Gastrocnemius medialis (tissue), 4 donors: ENCODE results near the gene AHNAK2. TPM values are rescaled to one million over a fixed set of nuclear protein-coding genes. Genes with fewer than 3 reads are reported as not detected.

ENCODE experiments used
- ATAC-seq, 2 donors: fragments of 150-250 bp; one replicate each; pipeline ENCODE4 v1.9.1; 2016
- DNase-seq, 2 donors: peaks; one replicate each; pipeline ENCODE4 v3.0.0-alpha.2; 2019
- H3K27ac ChIP-seq, 4 donors: fragments of 200-600 bp; sonication (generic); 1 replicate in 1 of 4; 2 replicates in 3 of 4; pipeline ENCODE4 v1.5.1; 2016 to 2018; ENCODE audit warnings: mild to moderate bottlenecking in 2 of 4, moderate library complexity in 1 of 4
- H3K27me3 ChIP-seq, 3 donors: fragments of 200-600 bp; sonication (generic) in 2 of 3; 1 replicate in 1 of 3; 2 replicates in 2 of 3; pipeline versions ENCODE4 v1.5.1 to v1.6.0; 2016 to 2019; ENCODE audit warnings: mild to moderate bottlenecking in 1 of 3, moderate library complexity in 1 of 3
- H3K36me3 ChIP-seq, 2 donors: fragments of 200-600 bp; sonication (generic) in 1 of 2; one replicate each; pipeline ENCODE4 v1.5.1; 2017 to 2018
- H3K4me1 ChIP-seq, 2 donors: fragments of 200-600 bp; sonication (generic) in 1 of 2; one replicate each; pipeline ENCODE4 v1.5.1; 2016 to 2017; ENCODE audit warnings: mild to moderate bottlenecking in 2 of 2
- H3K4me3 ChIP-seq, 4 donors: fragments of 200-600 bp; sonication (generic) in 3 of 4; 1 replicate in 1 of 4; 2 replicates in 3 of 4; pipeline ENCODE4 v1.5.1; 2016 to 2019; ENCODE audit warnings: mild to moderate bottlenecking in 2 of 4
- H3K9me3 ChIP-seq, 3 donors: fragments of 200-600 bp; sonication (generic) in 2 of 3; 1 replicate in 1 of 3; 2 replicates in 2 of 3; pipeline ENCODE4 v1.5.1; 2016 to 2019
- CTCF ChIP-seq, 5 experiments: fragments of 450-650 bp in 3 of 5; fragments of 200-600 bp in 2 of 5; sonication (generic) in 2 of 5; IDR thresholded peaks in 4 of 5; conservative IDR thresholded peaks in 1 of 5; 1 replicate in 4 of 5; 2 replicates in 1 of 5; pipeline ENCODE4 v1.5.1; 2016 to 2019; ENCODE audit warnings: antibody characterized with exemption in 5 of 5, mild to moderate bottlenecking in 3 of 5, moderate library complexity in 3 of 5
- POLR2A ChIP-seq, 2 donors: fragments of 450-650 bp; IDR thresholded peaks; one replicate each; pipeline ENCODE4 v1.6.1; 2017; ENCODE audit warnings: antibody characterized with exemption in 2 of 2, mild to moderate bottlenecking in 2 of 2, moderate library complexity in 2 of 2
- in situ Hi-C, 4 donors: fragments of 200-750 bp; cut with MboI; loops; one replicate each; pipeline versions ENCODE4 v1.15.0 to v1.8.0; 2017; ENCODE audit warnings: low sequenced_read_pairs in 4 of 4
- intact Hi-C: fragments of 100-400 bp; cut with DNase I; formaldehyde crosslinking; loops from one replicate; pipeline ENCODE4 v1.15.1; 2023; ENCODE audit warnings: low total_unique reads
- total RNA-seq, 4 donors: library from RNA; depleted of rRNA; stranded (reverse); fragments of >200 nt; gene quantifications; one replicate each; pipeline versions ENCODE4 v1.1.0 to v1.2.3, GENCODE V29; 2016

AHNAK2 gene
- total RNA-seq, 4 donors from 2014 or later, result 2.0 to 8.6 (median 3.4) TPM

- no peak overlapping the region for H3K27ac ChIP-seq
- intact Hi-C loops, result loop anchor here (5.0 kb wide), 1 partner anchor 37 kb away; no protein-coding TSS in a partner anchor
- H3K9me3 ChIP-seq, result no peaks in the 10 kb centered on the region
- no peak for ATAC-seq
- no peaks in the 10 kb centered on the region for H3K4me1 ChIP-seq
- no peaks in the 10 kb centered on the region for H3K27me3 ChIP-seq
- no peak overlapping the region for H3K4me3 ChIP-seq
- H3K36me3 ChIP-seq, result peaks cover 0 to 7% of the 10 kb centered on the region in 2 donors
- in situ Hi-C loops, result no loop called here
- DNase-seq, result no peak
- TF ChIP-seq CTCF (IDR thresholded peaks at IDR 0.05 in 4 of 5, conservative IDR thresholded peaks at IDR 0.05 in 1 of 5) (no peak), POLR2A (IDR thresholded peaks at IDR 0.05) (no peak)
Observed at GRCh38 chr14:105010106-105010505, 31.9 kb upstream of the AHNAK2 start.

GRCh38 chr14:105007593-105008264 is 29.6 kb upstream of the AHNAK2 start:
- no peak for TF ChIP-seq CTCF (IDR thresholded peaks at IDR 0.05 in 4 of 5, conservative IDR thresholded peaks at IDR 0.05 in 1 of 5)
- TF ChIP-seq POLR2A (IDR thresholded peaks at IDR 0.05), result no peak
- no peak overlapping the region for H3K4me3 ChIP-seq
- H3K4me1 ChIP-seq, result no peaks in the 10 kb centered on the region
- no peak for ATAC-seq
- intact Hi-C loops, result no loop called here
- H3K27ac ChIP-seq, result no peak overlapping the region
- H3K36me3 ChIP-seq, result peaks cover 0 to 7% of the 10 kb centered on the region in 2 donors
- H3K27me3 ChIP-seq, result no peaks in the 10 kb centered on the region
- in situ Hi-C loops, result no loop called here
- no peak for DNase-seq
- H3K9me3 ChIP-seq, result no peaks in the 10 kb centered on the region

DNA sequence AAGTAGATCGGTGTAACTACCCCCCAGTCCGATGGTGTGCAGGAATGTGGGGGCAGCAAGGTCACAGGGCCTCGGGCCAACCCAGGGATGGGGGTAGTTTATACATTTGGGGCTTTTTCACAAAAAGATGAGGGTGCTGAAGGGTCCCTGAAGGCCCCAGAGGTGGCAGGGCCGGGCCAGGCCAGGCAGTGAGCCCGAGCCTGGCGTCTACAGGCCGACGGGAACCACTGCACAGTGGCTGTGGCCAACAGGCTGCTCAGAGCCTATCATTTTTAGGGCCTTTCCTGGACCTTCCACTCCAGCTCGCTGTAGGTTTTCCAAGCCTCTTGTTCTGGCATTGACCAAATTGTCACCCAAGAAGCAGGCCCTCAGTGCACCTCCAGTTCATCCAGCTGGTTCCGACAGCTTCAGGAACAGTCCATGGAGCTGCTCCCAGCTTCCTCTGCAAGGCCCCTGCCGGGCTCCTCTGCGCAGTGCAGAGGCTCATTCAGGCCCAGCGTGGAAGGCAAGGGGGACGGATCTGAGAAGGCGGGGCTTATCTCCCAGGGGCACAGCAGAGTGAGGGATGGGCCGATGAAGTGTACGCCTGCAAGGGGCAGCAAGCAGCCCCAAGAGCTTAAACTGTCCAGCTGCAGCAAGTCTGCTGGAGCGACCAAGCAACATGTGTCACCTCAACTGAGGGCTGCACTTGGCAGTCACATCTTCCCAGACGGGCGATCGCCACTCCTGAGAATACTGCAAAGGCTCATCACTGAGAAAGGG is 28.8 kb upstream of the AHNAK2 start:
- TF ChIP-seq CTCF (IDR thresholded peaks at IDR 0.05 in 4 of 5, conservative IDR thresholded peaks at IDR 0.05 in 1 of 5), result no peak
- no peak for TF ChIP-seq POLR2A (IDR thresholded peaks at IDR 0.05)
- intact Hi-C loops (no loop called here), in situ Hi-C loops (no loop called here)
- Histone ChIP-seq H3K27me3 (no peaks in the 10 kb centered on the region), H3K36me3 (peaks cover 0 to 7% of the 10 kb centered on the region in 2 donors), H3K27ac (no peak overlapping the region), H3K9me3 (no peaks in the 10 kb centered on the region), H3K4me1 (no peaks in the 10 kb centered on the region), H3K4me3 (no peak overlapping the region)
- no peak for DNase-seq
- ATAC-seq, result no peak

DNA sequence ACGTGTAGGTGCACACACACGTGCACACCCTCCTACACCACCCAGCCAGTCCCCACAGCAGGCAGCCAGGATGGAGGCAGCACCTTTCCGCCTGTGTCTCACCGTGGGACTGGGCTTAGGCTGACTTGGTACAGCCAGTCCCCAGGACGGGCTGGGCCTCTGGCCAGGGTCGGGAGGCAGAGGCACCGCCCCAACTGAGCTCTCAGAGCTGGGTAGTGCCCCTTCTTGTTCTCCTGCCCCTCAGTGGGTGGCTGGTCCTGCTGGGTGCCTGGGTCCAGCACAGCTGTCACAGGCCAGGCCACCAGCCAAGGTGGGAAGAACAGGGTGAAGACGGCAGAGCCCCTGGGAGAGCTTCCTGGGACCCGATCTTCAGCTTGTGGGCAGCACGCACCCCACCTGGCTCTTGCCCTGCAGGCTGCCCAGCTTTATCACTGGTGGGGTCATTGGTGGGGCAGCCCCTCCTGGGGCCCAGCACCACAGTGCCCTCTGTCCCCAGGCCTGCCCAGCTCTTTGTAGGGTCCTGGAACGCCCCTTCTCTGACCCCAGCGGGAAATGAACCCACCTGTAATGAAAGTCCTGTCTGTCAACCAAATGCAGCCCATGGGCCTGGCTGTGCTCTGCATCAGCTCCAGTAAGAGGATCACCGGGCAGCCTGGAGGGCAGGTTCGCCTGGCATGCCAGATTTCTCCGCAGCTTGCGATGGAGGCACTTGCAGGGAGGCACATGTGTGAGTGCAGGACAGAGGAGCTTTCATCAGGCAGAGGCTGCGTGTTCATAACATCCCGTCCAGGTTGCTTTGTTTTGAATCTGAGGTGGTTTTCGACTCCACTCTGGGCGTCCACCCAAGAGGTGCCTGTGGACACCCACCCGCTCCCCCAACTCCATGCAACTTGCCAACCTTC is 28.0 kb upstream of the AHNAK2 start:
- no peaks in the 10 kb centered on the region for H3K27me3 ChIP-seq
- H3K27ac ChIP-seq, result no peak overlapping the region
- H3K4me1 ChIP-seq, result no peaks in the 10 kb centered on the region
- no peak overlapping the region for H3K4me3 ChIP-seq
- in situ Hi-C loops (no loop called here), intact Hi-C loops (no loop called here)
- DNase-seq, result no peak
- no peak for ATAC-seq
- H3K9me3 ChIP-seq, result no peaks in the 10 kb centered on the region
- no peak for TF ChIP-seq POLR2A (IDR thresholded peaks at IDR 0.05)
- no peak for TF ChIP-seq CTCF (IDR thresholded peaks at IDR 0.05 in 4 of 5, conservative IDR thresholded peaks at IDR 0.05 in 1 of 5)
- H3K36me3 ChIP-seq, result peaks cover 0 to 5% of the 10 kb centered on the region in 2 donors
